ENCODE data around the gene ZNF513.
A peak's percentile ranks its signal among the peaks of the same experiment; 100 is the strongest.

The ZNF513 gene

GRCh38 chr2:27422958-27423357 is 42.4 kb upstream of the ZNF513 start:
- no peak for TF ChIP-seq POLR2A (IDR thresholded peaks at IDR 0.05; ENCODE audit: extremely low read depth, insufficient read length)
- no peak for TF ChIP-seq CTCF (IDR thresholded peaks at IDR 0.05; ENCODE audit: low read depth, low read length)
- TF ChIP-seq MYC (IDR thresholded peaks at IDR 0.05; ENCODE audit: low read depth, low read length): no peak
- no peak for TF ChIP-seq MAX (IDR thresholded peaks at IDR 0.05; ENCODE audit: low read depth, low read length)
- DNase-seq (ENCODE audit: low read depth): no peak
- no peak overlapping the region for H3K4me3 ChIP-seq (ENCODE audit: low read depth, low read length)

- DNase-seq (ENCODE audit: low read depth): no peak
- TF ChIP-seq MAX (IDR thresholded peaks at IDR 0.05; ENCODE audit: low read depth, low read length): no peak
- H3K4me3 ChIP-seq (ENCODE audit: low read depth, low read length): no peak overlapping the region
Measured at GRCh38 chr2:27421660-27422250, 41.2 kb upstream of the ZNF513 start.

GRCh38 chr2:27420996-27421395 is 40.5 kb upstream of the ZNF513 start:
- no peak for DNase-seq (ENCODE audit: low read depth)
- no peak overlapping the region for H3K4me3 ChIP-seq (ENCODE audit: low read depth, low read length)
- no peak for TF ChIP-seq MAX (IDR thresholded peaks at IDR 0.05; ENCODE audit: low read depth, low read length)
- TF ChIP-seq MYC (IDR thresholded peaks at IDR 0.05; ENCODE audit: low read depth, low read length): no peak
- no peak for TF ChIP-seq CTCF (IDR thresholded peaks at IDR 0.05; ENCODE audit: low read depth, low read length)
- TF ChIP-seq POLR2A (IDR thresholded peaks at IDR 0.05; ENCODE audit: extremely low read depth, insufficient read length): no peak

- DNase-seq (ENCODE audit: low read depth): no peak
- H3K4me3 ChIP-seq (ENCODE audit: low read depth, low read length): no peak overlapping the region
- no peak for TF ChIP-seq MYC (IDR thresholded peaks at IDR 0.05; ENCODE audit: low read depth, low read length)
- no peak for TF ChIP-seq MAX (IDR thresholded peaks at IDR 0.05; ENCODE audit: low read depth, low read length)
- no peak for TF ChIP-seq POLR2A (IDR thresholded peaks at IDR 0.05; ENCODE audit: extremely low read depth, insufficient read length)
- no peak for TF ChIP-seq CTCF (IDR thresholded peaks at IDR 0.05; ENCODE audit: low read depth, low read length)
Measured at GRCh38 chr2:27416151-27416550, 35.6 kb upstream of the ZNF513 start.

- no peak for DNase-seq (ENCODE audit: low read depth)
- H3K4me3 ChIP-seq (ENCODE audit: low read depth, low read length): no peak overlapping the region
- no peak for TF ChIP-seq MAX (IDR thresholded peaks at IDR 0.05; ENCODE audit: low read depth, low read length)
- no peak for TF ChIP-seq MYC (IDR thresholded peaks at IDR 0.05; ENCODE audit: low read depth, low read length)
- TF ChIP-seq CTCF (IDR thresholded peaks at IDR 0.05; ENCODE audit: low read depth, low read length): no peak
- TF ChIP-seq POLR2A (IDR thresholded peaks at IDR 0.05; ENCODE audit: extremely low read depth, insufficient read length): no peak
Measured at GRCh38 chr2:27412419-27413152, 32.1 kb upstream of the ZNF513 start.

GRCh38 chr2:27409321-27410073 is 29.0 kb upstream of the ZNF513 start, which contains the start of gene PPM1G:
Gene PPM1G (minus strand): TSS chr2:27409591. CDS start chr2:27409422, 169 bp downstream.
- peak within 1 kb of the TSS; percentile 93 for H3K4me3 ChIP-seq (ENCODE audit: low read depth, low read length)
- peak; percentile 84 for TF ChIP-seq MAX (IDR thresholded peaks at IDR 0.05; ENCODE audit: low read depth, low read length)
- TF ChIP-seq MYC (IDR thresholded peaks at IDR 0.05; ENCODE audit: low read depth, low read length): peak; percentile 90
- TF ChIP-seq POLR2A (IDR thresholded peaks at IDR 0.05; ENCODE audit: extremely low read depth, insufficient read length): peak; percentile 96
- no peak for TF ChIP-seq CTCF (IDR thresholded peaks at IDR 0.05; ENCODE audit: low read depth, low read length)
- DNase-seq (ENCODE audit: low read depth): peak; percentile 99

Measured in NB4 (cell line).